GM18907 (cell line): Measurements from ENCODE around the gene OTP.

Experiments
- ATAC-seq: cut with Tn5 transposase; IDR thresholded peaks from one replicate; pipeline ENCODE4 v1.9.1; 2021; ENCODE audit warnings: mild to moderate bottlenecking, moderate library complexity; ENCODE audit not compliant: unreplicated experiment

Gene OTP

DNA sequence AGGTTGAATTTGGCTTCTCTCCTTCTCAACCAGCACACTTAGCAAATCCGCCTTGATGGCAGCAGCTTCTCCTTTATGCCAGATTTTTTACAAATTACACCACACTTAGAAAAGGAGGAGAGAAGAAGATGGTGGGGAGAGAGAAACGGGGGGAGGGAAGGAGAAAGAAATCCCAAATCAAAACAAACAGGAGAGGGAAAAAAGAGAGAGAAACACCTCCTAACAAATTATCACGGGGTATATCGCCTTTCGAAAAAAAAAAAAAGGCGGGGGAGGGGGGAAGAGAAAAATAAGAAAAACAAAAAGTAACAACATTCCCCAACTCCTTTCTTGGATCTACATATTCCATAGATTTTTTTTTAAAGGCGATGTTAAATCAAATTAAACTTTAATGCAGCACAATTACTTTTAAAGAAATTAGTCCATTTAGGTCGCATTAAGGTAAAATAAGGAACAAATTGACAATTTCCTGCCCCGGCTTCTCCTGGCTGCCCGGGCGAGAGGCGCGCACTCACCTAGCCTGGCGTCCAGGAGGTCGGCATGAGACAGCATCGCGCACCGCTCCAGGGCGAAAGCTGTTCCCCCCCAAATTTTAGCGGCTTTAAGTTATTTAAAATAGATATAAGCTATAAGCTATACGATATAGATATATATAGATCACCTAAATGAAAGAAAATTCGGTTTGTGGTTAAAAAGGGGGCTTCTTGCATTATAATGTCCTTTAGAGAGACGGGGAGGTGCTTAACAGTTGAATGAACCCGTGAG, at the start of gene OTP:
TSS of gene OTP (minus strand) at position 716 of the 765 bp plus-strand sequence. CDS start at position 552, 164 bp downstream.
- no peak for ATAC-seq

DNA sequence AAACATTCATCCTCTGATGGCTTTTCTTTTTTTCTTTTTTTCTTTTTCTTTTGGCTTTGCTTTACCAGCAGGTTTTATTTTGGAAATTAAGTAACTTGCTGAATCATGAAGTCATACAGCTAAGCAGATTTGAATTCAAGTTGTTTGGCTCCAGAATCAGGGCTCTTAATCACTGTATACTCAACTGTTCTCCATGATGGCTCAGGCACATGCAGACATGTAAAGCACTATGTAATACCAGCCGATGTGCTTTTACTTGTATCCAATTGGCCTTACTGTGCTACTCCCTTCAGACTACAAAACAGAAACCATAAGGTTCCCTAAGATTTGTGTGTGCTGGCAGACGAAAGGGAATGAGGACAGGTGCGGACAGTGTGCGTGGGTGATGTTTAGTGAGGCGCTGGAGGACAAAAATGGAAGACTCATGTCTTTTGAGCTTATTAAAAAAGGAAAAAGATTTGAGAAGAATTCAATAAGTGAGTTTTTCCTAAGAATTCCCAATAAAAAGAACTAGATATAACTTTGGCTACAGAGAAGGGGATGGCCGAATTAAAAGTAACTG, 44.7 kb upstream of the OTP start:
- no peak for ATAC-seq

DNA sequence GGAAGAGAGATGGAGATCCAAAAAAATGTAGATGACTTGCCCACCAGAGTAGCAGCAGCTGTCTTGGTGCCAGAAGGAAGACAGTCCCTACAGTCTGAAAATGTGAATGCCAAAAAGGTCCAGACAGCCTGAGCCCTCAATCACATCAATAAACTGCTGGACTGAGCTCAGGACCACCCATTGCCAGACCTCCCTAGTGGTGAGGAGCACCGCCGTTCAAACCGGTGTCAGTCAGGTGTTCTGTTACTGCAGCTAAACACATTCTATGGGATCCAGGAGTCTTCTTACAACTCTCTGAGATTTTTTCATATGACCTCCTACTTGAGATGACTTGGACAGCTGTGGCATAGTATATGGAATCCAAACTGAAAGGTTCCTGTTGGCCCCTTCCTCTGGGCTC, 32.0 kb upstream of the OTP start:
- ATAC-seq = no peak

DNA sequence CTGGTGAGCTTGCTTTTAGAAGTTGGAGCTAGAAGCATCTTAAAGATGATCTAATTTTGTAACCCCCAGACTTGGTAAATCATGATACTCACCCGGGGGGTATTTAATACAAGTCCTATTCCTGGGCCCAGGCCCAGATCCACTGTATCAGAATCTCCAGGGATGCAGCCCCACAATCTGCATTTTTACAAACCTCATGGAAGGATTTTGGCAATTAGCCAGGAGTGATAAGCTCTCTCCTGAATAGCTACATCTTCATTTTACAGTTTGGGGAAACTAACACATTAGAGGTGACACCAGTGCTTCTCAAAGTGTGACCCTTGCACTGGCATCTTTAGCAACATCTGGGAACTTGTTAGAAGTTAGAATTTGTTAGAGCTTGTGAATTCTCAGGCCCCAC, 31.2 kb upstream of the OTP start:
- no peak for ATAC-seq

DNA sequence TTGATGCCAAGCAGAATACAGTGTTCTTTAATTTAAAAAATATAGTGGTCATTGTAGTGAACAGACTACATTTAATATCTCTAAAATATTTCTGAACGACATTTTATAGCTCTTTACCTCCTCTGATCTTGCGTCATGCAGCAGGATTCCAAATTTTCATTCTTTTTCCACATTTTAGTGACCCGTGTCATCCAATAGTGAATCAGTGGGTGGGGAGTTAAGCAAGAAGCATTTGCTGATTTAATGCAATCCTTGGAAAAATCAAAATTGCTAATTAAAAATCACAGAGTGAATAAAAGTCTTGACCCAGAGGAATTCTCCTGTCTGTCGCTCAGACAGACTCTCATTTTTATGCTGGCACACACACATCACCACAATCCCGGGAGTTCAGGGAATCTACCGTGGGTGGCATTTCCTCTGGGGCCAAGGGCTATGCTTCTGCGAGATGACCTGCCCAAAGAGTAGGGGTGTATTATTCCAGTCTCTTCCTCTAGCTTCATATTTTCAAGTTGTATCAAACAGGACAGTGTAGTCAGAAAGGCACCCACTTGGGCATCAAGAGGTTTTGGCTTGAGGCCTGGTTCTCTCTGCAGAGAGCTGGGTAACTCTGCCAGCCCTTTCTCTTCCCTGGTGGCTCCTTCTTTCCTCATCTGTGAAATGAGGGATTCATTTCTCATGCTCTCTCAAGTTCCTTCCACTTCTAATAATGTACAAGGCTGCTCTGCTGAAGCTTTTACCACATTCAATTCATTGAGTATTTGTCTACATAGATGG, 24.8 kb upstream of the OTP start:
- no peak for ATAC-seq

DNA sequence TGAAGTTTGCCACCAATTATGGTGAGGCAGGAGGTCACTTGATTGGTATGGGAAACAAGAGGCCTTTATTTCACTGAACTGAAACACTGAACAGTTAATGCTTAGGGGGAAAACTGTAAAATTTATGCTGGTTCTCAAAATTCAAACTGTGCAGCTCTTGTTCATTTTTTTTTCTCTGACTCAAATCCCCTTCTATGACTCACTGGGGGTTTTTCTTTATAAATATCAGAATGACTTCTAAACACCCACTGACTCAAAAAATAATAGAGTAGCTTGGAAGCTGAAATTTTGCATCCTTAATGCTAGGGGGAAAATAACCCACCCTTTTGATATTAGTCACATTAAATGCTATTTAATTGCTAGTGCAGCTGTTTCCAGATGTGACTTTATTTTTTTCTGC, 24.1 kb upstream of the OTP start:
- ATAC-seq = no peak

DNA sequence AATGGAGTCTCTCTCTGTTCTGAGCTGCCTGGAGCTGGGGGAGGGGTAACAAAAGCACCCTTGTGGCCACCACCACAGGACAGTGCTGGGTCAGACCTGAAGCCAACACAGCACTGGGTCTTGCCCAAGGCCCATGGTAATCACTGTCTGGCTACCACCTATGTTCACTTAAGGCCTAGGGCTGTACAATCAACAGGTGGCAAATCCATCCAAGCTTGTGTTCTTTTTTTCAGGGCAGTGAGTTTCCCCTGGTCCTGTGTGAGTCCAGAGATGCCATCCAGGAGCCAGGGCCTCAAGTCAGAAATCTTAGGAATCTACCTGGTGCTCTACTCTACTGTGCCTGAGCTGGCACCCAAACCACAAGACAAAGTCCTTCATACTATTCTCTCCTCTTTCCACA, 20.1 kb upstream of the OTP start:
- ATAC-seq = no peak

DNA sequence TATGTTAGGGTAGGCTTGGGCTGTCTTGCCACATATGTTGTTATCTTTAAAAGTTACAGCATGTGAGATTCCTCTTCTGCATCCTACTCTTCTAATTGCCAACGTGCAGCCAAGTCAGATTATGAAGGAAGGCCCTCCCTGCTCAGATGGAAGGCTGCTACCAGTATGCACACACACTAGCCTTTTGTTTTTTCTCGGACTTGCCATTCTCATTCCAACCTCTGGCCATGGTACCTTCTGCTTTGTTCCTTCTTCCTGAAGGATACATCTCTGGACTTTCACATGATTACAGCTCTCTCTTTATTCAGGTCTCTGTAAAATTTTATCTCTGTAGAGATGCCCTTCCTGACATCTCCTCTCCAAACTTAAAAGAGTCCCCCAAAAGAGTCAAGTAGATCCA, 12.8 kb upstream of the OTP start:
- no peak for ATAC-seq

DNA sequence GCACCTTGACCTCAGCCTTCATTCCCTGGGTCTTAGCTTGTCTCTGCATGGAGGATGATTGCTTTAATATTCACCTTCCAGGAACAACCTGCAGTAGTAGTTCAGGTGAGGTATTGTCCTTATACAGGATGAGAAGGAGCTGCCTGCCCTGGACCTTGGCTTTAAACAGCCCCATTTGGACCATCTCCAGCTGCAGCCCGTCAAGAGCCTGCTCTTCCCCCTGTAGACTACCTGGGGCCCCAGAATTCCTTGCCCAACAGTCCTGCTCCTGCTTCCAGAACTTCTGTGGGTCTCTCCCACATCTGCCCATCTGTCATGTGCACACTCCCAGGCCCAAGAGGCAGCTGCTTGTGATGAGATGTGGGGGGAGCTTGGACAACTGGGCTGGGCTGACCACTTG, 12.2 kb upstream of the OTP start:
- no peak for ATAC-seq

DNA sequence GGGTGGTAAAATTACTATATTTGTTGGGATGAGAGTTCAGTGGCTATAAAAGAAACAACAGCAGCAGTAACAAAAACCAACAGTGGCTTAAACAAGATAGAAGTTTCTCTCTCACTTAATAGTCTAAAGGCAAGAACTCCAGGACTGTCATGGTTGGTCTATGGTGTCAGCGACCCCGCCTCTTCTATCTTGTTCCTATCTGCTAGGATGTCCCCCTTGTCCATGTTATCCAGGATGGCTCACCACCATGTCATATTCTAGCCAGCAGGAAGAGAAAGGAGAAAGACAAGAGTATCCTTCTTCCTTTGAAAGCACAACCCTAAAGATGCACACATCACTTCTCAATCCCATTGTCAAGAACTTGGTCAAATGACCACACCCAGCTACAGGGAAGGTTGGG, 11.3 kb upstream of the OTP start:
- no peak for ATAC-seq

DNA sequence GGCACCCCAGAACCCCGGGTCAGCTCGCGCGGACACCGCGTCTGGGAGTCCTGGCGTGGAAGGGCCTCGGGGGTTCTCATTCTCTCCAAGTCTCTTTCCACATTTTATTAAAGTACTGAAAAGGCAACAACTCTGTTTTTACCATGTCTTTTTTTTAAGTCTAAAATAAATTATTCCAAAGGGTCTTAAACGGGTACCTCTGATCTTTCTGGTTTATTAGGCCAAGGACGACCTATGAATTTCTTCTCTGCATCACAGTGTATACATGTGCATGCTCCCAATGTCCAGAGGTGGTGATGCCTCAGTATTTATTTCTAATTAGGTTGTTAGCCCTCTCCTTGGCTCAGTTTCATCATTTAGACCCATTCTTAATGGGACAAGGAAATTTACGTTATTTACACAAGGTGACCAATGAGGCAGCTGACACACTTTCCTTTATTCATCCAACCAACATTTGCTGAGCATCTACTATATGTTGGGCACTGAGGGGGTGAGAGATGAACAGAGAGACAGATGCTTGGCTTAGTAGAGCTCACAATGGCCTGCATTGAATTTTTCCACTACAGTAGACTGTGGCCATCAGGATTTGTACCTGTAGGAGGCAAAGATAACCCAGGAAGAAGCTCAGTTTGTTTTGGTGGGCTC, 7.6 kb upstream of the OTP start:
- ATAC-seq = no peak

DNA sequence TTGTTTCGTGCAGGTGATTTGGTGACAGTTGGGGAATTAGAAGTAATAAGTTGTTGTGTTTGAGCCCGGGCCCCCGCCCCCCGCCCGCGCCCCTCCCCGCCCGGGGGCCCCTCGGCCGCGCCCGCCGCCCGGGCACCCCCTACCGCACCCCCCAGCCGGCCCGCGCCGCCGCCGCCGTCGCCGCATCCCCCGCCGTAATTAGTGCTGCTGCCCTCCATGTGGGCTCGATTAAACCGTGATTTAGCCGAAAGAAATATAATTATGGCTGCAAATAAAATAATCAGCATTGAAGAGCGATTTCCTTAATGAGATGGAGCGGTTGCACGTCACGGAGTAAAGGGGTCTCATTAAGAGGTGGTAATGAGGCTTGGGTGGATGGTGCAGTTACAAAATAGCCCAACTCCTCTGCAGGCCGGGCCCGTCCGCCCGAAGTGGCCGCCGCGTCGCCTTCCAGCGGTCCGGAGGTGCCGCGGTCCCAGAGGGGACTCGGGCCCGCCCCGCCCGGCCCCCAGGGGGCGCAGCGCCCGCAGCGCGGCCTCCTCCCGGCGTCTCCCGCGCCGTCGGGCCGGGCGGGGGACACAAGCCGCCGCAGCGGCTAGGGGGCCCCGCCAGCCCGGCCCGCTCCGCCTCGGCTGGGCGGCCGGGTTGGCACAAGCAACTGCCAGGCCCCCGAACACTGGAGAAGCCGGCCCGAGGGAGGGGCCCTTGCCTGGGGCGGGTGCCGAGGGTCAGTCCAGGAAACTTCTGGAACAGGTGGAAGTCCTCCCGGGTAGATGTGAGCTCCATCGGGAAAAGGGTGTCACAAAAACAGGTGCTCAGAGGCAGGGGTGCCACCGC, 6.9 kb upstream of the OTP start:
- ATAC-seq = no peak

DNA sequence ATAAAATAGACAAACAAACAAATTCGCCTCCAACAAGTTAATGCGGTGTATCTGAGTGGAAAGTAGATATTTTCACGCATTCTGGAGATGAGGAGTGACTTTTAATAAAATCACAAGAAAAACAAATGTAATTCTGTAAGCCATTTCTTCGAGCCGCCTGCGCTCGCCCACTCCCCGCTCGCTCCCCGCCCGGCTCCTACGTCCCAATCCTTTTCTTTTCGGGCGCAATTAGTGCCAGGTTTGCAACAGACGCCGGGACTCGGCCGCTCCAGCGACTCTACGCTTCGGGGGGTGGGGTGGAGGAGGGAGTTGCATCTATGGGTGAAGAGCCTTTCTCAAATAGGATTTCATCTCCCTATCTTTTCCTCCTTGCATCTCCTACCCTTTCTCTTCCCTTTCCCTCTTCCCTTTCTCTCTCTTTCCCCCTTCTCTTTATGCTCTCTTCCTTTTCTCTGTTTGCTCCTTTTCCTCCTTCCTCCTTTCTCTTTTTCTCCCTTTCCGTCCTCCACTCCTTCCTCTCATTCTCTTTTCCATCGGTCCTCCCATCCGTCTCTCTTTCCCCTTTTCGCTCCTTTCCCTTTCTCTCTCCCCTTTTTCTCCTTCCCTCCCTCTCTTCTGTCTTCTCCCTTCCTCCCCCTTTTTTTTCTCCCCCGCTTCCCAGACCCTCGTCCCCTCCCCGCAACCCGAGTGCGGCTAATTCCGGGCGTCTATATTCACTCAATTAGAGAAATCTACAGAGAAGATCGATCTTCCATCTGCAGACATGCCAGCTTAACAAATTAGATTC, 6.1 kb upstream of the OTP start:
- ATAC-seq = no peak

DNA sequence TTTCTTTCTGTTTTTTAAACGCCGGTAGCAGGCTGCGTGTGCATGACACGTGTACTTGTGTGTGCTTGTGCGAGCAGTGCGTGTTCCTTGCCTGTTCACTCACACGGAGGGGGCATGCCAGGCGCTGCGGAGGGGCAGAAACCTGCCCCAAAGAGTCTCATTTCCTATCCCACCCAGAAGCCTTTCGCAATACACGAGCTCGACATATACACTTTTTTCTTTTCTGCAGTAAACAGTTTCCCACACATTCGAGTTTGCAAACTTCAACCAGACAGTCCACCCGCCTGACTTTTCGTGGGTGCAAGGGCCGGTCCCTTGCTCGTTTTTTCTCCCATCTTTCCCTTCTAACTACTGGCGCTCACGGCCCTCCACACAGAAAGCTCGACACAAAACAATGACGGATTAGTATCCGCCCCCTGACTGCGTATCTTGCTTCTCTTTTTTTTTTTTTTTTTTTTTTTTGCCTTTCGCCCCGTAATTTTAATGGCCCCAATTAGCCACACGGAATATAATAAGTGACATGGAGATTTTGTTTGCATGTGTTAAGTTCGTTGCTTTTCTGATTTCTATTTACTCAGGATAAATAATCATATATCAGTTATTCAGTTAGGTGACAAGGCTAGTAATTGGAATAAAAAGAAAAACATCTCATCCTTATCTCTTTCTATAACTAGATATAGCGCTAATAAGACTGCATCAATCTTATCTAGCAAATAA, 5.3 kb upstream of the OTP start:
- no peak for ATAC-seq

DNA sequence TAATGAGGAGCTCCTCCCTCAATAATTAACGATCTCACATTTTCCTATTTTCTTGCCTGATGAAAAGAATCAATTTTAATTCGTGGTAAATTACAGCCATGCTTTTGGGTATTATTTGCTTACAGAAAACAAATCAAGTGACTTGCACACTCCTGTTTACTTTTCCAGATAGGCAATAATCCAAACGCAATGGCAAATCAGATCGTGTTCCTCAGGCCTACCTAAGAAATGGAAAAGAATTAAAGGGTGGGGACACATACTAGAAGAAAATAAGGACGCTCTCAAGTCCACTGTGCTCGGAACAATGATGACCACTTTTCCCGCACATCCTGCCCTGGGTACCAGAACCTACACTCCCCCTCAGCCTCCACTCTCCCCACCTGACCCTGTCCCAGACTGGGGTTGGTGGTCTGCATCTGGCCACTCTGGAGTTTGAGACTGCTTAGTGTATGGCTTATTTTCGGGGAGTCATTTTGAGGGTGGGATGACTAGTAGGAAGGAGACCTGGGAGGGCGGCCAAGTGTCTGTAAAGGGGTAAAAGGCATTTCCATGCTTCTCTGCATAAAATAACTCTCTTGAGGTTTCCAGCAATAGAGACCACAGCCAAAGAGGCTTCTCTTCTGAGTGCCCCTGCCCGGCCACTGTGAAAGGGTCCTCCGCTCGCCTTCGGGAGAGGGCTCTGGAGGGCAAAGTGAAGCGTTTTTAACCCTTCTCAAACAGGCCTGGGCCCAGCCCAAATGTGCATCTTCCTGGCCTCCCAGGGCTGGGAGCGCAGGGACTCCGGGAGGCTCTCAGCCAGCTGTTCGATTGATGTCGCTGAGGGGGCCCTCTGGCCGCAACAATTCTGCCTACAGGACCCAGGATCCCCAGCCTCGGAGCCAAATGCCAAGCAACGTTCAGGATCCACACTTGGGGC, 4.5 kb upstream of the OTP start:
- no peak for ATAC-seq

DNA sequence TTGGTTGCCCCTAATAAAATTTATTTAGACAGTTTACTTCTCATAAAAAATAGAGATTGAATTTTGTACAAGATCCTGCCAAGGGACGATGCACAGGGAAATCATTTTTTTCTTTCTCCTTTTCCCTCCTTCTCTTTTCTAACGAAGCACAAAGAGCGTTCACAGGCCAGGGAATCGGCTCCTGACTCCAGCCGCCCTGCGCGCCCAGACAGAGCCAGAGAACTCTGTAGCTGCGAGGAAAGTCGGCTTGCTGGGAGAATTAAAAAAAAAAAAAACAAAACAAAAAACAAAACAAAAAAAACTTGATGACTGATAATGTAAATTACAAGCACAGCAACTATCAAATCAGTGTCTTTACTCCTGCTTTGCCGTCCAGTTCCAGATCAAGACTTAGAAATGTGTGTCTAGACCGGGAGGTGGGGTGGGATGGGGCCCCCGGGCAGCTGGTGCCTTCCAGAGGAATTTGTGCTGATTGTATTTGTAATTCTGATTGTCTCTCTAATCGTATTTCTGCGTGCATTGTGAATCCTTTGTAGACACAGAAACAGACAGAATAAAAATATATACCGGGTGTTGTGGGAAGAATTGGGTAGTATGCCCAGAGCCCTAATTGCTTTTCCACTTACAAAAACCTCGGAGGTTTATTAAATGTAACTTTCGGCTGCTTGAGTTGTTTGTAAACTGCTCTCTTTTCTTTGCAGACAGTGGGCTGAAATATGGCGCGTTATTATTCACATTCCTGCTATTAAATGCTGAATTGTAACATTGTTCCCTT, 3.6 kb upstream of the OTP start:
- no peak for ATAC-seq

DNA sequence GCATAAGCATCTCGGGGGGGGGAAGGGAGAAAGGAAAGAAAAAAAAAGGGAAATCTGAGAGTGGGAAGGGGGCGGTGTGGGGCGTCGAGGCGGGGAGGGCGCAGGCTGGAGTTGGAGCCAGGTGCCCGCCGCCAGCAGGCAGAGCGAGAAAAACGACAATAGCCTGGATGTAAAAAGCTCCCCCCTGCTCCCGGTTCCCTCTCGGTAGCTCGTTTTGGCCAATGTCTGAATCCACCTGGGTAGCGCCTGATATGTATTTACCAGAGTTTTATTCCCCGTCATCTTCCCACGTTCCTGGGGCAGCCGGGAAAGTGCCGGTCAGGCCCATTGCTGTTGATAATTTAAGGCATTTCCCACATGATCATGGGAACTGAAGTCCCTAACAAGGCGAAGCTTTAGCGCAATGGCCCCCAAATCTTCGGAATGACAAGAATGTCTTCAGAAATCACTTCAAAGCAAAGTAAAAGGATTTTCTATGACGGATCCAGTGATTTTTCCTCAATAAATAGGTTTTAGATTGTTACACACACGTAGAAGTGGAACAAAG, 3.0 kb upstream of the OTP start:
- no peak for ATAC-seq
